HG02885 (cell line): ENCODE results near the gene THEMIS.
"Not testable (repeated sequence)": the region's sequence is repeated elsewhere in the genome, so short reads cannot be mapped to it uniquely, and the experiment has no call there.

ENCODE experiments used
- ATAC-seq: cut with Tn5 transposase; IDR thresholded peaks from one replicate; pipeline ENCODE4 v1.9.1; 2021; ENCODE audit warnings: mild to moderate bottlenecking; ENCODE audit not compliant: unreplicated experiment, poor library complexity

Gene THEMIS

GRCh38 chr6:127900935-127901334, at the start of gene THEMIS:
Gene THEMIS (minus strand): TSS chr6:127901058. CDS start chr6:127900932, 126 bp downstream.
- no peak for ATAC-seq

- ATAC-seq = no peak
Observed at GRCh38 chr6:127949251-127949650, 48.4 kb upstream of the THEMIS start.

GRCh38 chr6:127946388-127946787, 45.5 kb upstream of the THEMIS start:
- ATAC-seq = no peak

- ATAC-seq = no peak
Observed at GRCh38 chr6:127945434-127946097, 44.7 kb upstream of the THEMIS start.

GRCh38 chr6:127941228-127941627, 40.4 kb upstream of the THEMIS start:
- no peak for ATAC-seq

GRCh38 chr6:127939442-127940066, 38.7 kb upstream of the THEMIS start:
- ATAC-seq = no peak

- no peak for ATAC-seq
Observed at GRCh38 chr6:127938701-127939100, 37.8 kb upstream of the THEMIS start.

GRCh38 chr6:127937747-127938146, 36.9 kb upstream of the THEMIS start:
- no peak for ATAC-seq

- no peak for ATAC-seq
Observed at GRCh38 chr6:127937102-127937501, 36.2 kb upstream of the THEMIS start.

GRCh38 chr6:127934956-127935355, 34.1 kb upstream of the THEMIS start:
- ATAC-seq = no peak

GRCh38 chr6:127933852-127934840, 33.3 kb upstream of the THEMIS start:
- no peak for ATAC-seq

- ATAC-seq = no peak
Observed at GRCh38 chr6:127933137-127933536, 32.3 kb upstream of the THEMIS start.

GRCh38 chr6:127932708-127933107, 31.9 kb upstream of the THEMIS start:
- no peak for ATAC-seq

- not testable (repeated sequence) for ATAC-seq
Observed at GRCh38 chr6:127926441-127926840, 25.6 kb upstream of the THEMIS start.

GRCh38 chr6:127924440-127924839, 23.6 kb upstream of the THEMIS start:
- ATAC-seq = no peak

GRCh38 chr6:127924031-127924430, 23.2 kb upstream of the THEMIS start:
- no peak for ATAC-seq

- ATAC-seq = no peak
Observed at GRCh38 chr6:127923135-127923534, 22.3 kb upstream of the THEMIS start.

- ATAC-seq = no peak
Observed at GRCh38 chr6:127921982-127922381, 21.1 kb upstream of the THEMIS start.

GRCh38 chr6:127920804-127921203, 19.9 kb upstream of the THEMIS start:
- no peak for ATAC-seq

GRCh38 chr6:127918506-127919427, 17.9 kb upstream of the THEMIS start:
- ATAC-seq = no peak
